Measurements from ENCODE around the gene FLVCR2.

- TF ChIP-seq CTCF (conservative IDR thresholded peaks at IDR 0.05 in 1 of 2, IDR thresholded peaks at IDR 0.05 in 1 of 2; ENCODE audit: low read depth in 1 of 2, low read length in 2 of 2) = no peak
- TF ChIP-seq EZH2 (IDR thresholded peaks at IDR 0.05; ENCODE audit: low read length, missing control alignments) = no peak
Observed at GRCh38 chr14:75649773-75650172, 71.4 kb downstream of the FLVCR2 start.

All from fibroblast of lung (primary cell).